B cell (primary cell): ENCODE data around the gene INAFM2. TPM values are rescaled to one million over a fixed set of nuclear protein-coding genes. Genes with fewer than 3 reads are reported as not detected.

ENCODE experiments used
- ATAC-seq: fragments of 200-7000 bp; cut with Tn5 transposase; one replicate; pipeline ENCODE4 v1.10.0; 2021; ENCODE audit warnings: low read depth, mild to moderate bottlenecking, moderate number of reproducible peaks, moderate library complexity
- CTCF ChIA-PET: fragments of 350-600 bp; sonication (Branson Sonifier 250); formaldehyde crosslinking; loops from one replicate; lab custom pipeline; 2021; ENCODE audit warnings: antibody characterized with exemption, inconsistent platforms; lab: Charles Lee
- POLR2A ChIA-PET: fragments of 350-600 bp; sonication (Branson Sonifier 250); formaldehyde crosslinking; loops from one replicate; lab custom pipeline; 2021; ENCODE audit warnings: antibody characterized with exemption; lab: Charles Lee
- DNase-seq: peaks from one replicate; pipeline ENCODE4 v3.0.0; 2013
- H2AFZ ChIP-seq: 2 replicates; pipeline ENCODE4 v1.6.1; 2012; ENCODE audit warnings: mild to moderate bottlenecking, low read depth, low read length; ENCODE audit not compliant: insufficient read depth, poor library complexity, severe bottlenecking
- H3K27ac ChIP-seq, 2 donors: 1 replicate in 1 of 2; 2 replicates in 1 of 2; pipeline ENCODE4 v1.5.1; 2012 to 2013; ENCODE audit warnings: low read length in 2 of 2, mild to moderate bottlenecking in 2 of 2, moderate library complexity in 1 of 2
- H3K27me3 ChIP-seq, 4 experiments: fragments of 200-600 bp in 1 of 4; sonication (generic) in 1 of 4; replicated peaks in 1 of 4; 1 replicate in 2 of 4; 2 replicates in 2 of 4; pipeline versions ENCODE4 v1.6.1 to v1.7.0; 2013 to 2016; ENCODE audit warnings: low read length in 3 of 4, mild to moderate bottlenecking in 2 of 4, mixed read lengths in 1 of 4, moderate library complexity in 1 of 4; ENCODE audit not compliant: insufficient read depth in 4 of 4, control insufficient read depth in 3 of 4; ENCODE audit errors: control extremely low read depth in 1 of 4
- H3K36me3 ChIP-seq, 2 experiments: replicated peaks in 1 of 2; 1 replicate in 1 of 2; 2 replicates in 1 of 2; pipeline versions ENCODE4 v1.6.1 to v1.7.1; 2013; ENCODE audit warnings: low read length in 1 of 2; ENCODE audit not compliant: insufficient read depth in 2 of 2, control insufficient read depth in 1 of 2; ENCODE audit errors: control extremely low read depth in 1 of 2, extremely low read depth in 1 of 2
- H3K4me1 ChIP-seq, 2 donors: fragments of 200-600 bp in 1 of 2; sonication (generic) in 1 of 2; 1 replicate in 1 of 2; 2 replicates in 1 of 2; pipeline versions ENCODE4 v1.5.1 to v1.6.1; 2013 to 2017; ENCODE audit warnings: low read length in 2 of 2; ENCODE audit not compliant: control insufficient read depth in 2 of 2, insufficient read depth in 2 of 2
- H3K4me2 ChIP-seq: replicated peaks from 2 replicates; pipeline ENCODE3; 2012; ENCODE audit warnings: mild to moderate bottlenecking, low read depth, low read length; ENCODE audit not compliant: poor library complexity, severe bottlenecking
- H3K4me3 ChIP-seq, 5 experiments: fragments of 200-600 bp in 1 of 5; sonication (generic) in 1 of 5; 1 replicate in 3 of 5; 2 replicates in 2 of 5; pipeline versions ENCODE4 v1.5.1 to v1.7.0; 2011 to 2016; ENCODE audit warnings: low read length in 4 of 5, mild to moderate bottlenecking in 4 of 5, low read depth in 2 of 5, control low read depth in 1 of 5, moderate library complexity in 1 of 5; ENCODE audit not compliant: insufficient read depth in 1 of 5; ENCODE audit errors: control extremely low read depth in 1 of 5, extremely low read depth in 1 of 5
- H3K79me2 ChIP-seq: fragments of 200-600 bp; sonication (generic); one replicate; pipeline ENCODE4 v1.6.0; 2016; ENCODE audit warnings: low read length; ENCODE audit not compliant: control insufficient read depth, insufficient read depth
- H3K9ac ChIP-seq: fragments of 200-600 bp; sonication (generic); 2 replicates; pipeline ENCODE4 v1.6.1; 2017; ENCODE audit warnings: mild to moderate bottlenecking, low read length, moderate library complexity
- H3K9me3 ChIP-seq, 3 donors: one replicate each; pipeline versions ENCODE4 v1.6.1 to v1.7.1; 2013; ENCODE audit warnings: low read length in 2 of 3; ENCODE audit not compliant: control insufficient read depth in 2 of 3, insufficient read depth in 1 of 3; ENCODE audit errors: control extremely low read depth in 1 of 3
- H4K20me1 ChIP-seq: 2 replicates; pipeline ENCODE4 v1.6.0; 2012; ENCODE audit warnings: mild to moderate bottlenecking, low read length; ENCODE audit not compliant: insufficient read depth, control insufficient read depth, poor library complexity, severe bottlenecking
- H3K27ac Mint-ChIP-seq: one replicate; pipeline ENCODE4 v1.8.0; 2021; ENCODE audit warnings: mixed read lengths
- H3K27me3 Mint-ChIP-seq: one replicate; pipeline ENCODE4 v1.8.0; 2021; ENCODE audit warnings: mixed read lengths
- H3K4me1 Mint-ChIP-seq: one replicate; pipeline ENCODE4 v1.8.0; 2021; ENCODE audit warnings: mixed read lengths
- H3K4me3 Mint-ChIP-seq: one replicate; pipeline ENCODE4 v1.8.0; 2021; ENCODE audit warnings: mixed read lengths
- H3K9me3 Mint-ChIP-seq: one replicate; pipeline ENCODE4 v1.8.0; 2022; ENCODE audit warnings: mixed read lengths; ENCODE audit not compliant: insufficient read depth
- EZH2 ChIP-seq: IDR thresholded peaks from 2 replicates; pipeline ENCODE4 v1.6.1; 2012; ENCODE audit warnings: borderline replicate concordance, low read depth, mild to moderate bottlenecking, moderate library complexity, low read length; ENCODE audit not compliant: insufficient read depth, poor library complexity, severe bottlenecking
- WGBS: methylation state at CpG from one replicate; pipeline ENCODE4 v1.1.5; 2013; ENCODE audit warnings: missing lambda C conversion rate; ENCODE audit not compliant: insufficient coverage; 5-methylcytosine and 5-hydroxymethylcytosine counted together
- intact Hi-C: fragments of 100-400 bp; cut with micrococcal nuclease; formaldehyde crosslinking; loops from one replicate; pipeline ENCODE4 v1.10.0; 2022
- polyA plus RNA-seq: library from polyadenylated mRNA; depleted of rRNA; stranded (reverse); fragments of >200 nt; gene quantifications from 2 replicates; pipeline ENCODE4 v1.2.3, GENCODE V29; 2012
- total RNA-seq, 2 donors: library from RNA; stranded (reverse); fragments of 120-200 nt in 1 of 2; gene quantifications; 1 replicate in 1 of 2; 2 replicates in 1 of 2; pipeline versions ENCODE4 v1.2.3 to v1.2.4, GENCODE V29; 2013 to 2022
- TF ChIP-seq, protein P1 (sequence below): fragments of 200-600 bp; IDR thresholded peaks from one replicate; pipeline ENCODE4 v1.8.0; 2022; ENCODE audit warnings: antibody characterized with exemption, mild to moderate bottlenecking

INAFM2 gene
- total and polyA plus RNA-seq, 2 donors (not counting 1 experiment from before 2014, with no cell fraction given), result 3.0 to 7.0 TPM

DNA sequence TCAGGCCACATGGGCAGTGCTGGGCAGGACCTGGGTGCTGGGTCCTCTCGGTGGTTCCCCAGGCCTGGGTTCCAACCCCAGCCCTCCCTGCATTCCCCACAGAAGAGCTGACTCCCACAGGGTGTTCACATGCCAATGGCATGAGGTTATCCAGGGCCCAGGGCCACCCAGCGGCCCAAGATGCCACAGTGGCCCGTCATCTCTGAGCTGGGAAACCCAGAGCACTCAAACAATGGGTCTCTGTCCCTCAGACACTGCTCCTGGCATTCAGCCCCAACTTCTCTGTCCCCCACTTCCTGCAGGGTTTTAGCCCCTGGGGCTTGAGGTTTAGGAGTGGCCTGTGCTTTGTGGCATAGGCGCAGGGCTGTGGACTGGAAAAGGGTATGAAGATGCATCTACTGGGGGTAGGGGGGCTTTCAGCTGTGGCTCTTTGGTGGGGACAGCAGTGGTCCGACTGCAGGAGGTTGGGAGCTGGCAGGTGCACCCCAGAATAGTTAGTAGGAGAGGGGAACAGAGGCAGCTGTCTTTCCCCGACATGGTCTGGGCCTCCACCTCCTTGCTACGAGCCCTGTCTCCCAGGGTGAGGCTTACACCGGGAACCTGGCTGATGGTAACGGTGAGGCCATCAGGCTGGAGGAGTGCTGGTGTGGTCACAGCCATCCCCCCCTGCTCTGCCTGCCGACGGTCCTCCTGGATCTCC is 15.6 kb downstream of the INAFM2 start:
- intact Hi-C loops, result loop anchor here (1.0 kb wide), 4 partner anchors 16 to 122 kb away; partner anchors contain the start of genes INAFM2 and PLCB2
- Mint-ChIP-seq H3K27me3 (peaks cover 4% of the 10 kb centered on the region), H3K4me1 (peaks cover 18% of the 10 kb centered on the region), H3K27ac (no peak overlapping the region), H3K9me3 (no peaks in the 10 kb centered on the region), H3K4me3 (no peak overlapping the region)
- ATAC-seq, result no peak
- no peak for DNase-seq
- Histone ChIP-seq H3K79me2 (no peaks in the 10 kb centered on the region), H3K36me3 (no peaks in the 10 kb centered on the region), H4K20me1 (no peaks in the 10 kb centered on the region), H2AFZ (no peak overlapping the region), H3K27ac (no peak overlapping the region), H3K9ac (no peak overlapping the region), H3K27me3 (peaks cover 0 to 12% (median 0%) of the 10 kb centered on the region in 4 experiments), H3K4me1 (peaks cover 13 to 23% of the 10 kb centered on the region in 2 donors), H3K4me2 (no peak overlapping the region), H3K4me3 (no peak overlapping the region), H3K9me3 (no peaks in the 10 kb centered on the region)
- ChIA-PET CTCF (interaction anchor here (0.6 to 15.0 kb wide), 19 partner anchors 12 to 653 kb away, joined by 3 to 382 read pairs (median 14); partner anchors contain the start of genes ANKRD63, INAFM2, IVD and PLCB2), POLR2A (interaction anchor here (0.6 to 0.7 kb wide), 2 partner anchors 24 to 28 kb away, joined by 3 to 6 read pairs; no protein-coding TSS in a partner anchor)
- 95% methylated on average over 11 of the region's 11 CpGs for WGBS
- TF ChIP-seq, protein P1, sequence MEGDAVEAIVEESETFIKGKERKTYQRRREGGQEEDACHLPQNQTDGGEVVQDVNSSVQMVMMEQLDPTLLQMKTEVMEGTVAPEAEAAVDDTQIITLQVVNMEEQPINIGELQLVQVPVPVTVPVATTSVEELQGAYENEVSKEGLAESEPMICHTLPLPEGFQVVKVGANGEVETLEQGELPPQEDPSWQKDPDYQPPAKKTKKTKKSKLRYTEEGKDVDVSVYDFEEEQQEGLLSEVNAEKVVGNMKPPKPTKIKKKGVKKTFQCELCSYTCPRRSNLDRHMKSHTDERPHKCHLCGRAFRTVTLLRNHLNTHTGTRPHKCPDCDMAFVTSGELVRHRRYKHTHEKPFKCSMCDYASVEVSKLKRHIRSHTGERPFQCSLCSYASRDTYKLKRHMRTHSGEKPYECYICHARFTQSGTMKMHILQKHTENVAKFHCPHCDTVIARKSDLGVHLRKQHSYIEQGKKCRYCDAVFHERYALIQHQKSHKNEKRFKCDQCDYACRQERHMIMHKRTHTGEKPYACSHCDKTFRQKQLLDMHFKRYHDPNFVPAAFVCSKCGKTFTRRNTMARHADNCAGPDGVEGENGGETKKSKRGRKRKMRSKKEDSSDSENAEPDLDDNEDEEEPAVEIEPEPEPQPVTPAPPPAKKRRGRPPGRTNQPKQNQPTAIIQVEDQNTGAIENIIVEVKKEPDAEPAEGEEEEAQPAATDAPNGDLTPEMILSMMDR, result no peak
- TF ChIP-seq EZH2, result no peak

DNA sequence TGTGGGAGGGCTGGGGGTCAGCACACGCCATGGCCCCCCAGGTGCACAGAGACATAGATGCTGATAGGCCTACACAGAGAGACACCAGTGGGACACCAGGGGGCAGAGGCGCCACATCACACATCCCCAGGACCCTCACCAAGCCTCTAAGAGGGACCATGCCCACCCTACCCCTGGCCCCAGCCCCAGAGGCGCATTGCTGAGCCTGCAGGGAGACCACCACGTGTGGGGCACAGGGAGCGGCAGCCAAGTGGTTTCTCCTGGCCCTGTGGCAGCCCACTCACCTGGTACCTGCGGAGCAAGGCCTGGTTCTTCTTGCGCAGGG is 16.1 kb downstream of the INAFM2 start:
- peaks cover 4% of the 10 kb centered on the region for H3K27me3 Mint-ChIP-seq
- no peak overlapping the region for H3K4me2 ChIP-seq
- no peak overlapping the region for H3K4me3 Mint-ChIP-seq
- H4K20me1 ChIP-seq, result no peaks in the 10 kb centered on the region
- H3K36me3 ChIP-seq, result no peaks in the 10 kb centered on the region
- WGBS, result 95% methylated on average over 7 of the region's 7 CpGs
- H2AFZ ChIP-seq, result no peak overlapping the region
- ChIA-PET POLR2A (interaction anchor here (0.6 kb wide), 1 partner anchor 23 kb away, joined by 6 read pairs; no protein-coding TSS in a partner anchor), CTCF (interaction anchor here (0.6 to 15.0 kb wide), 9 partner anchors 12 to 124 kb away, joined by 4 to 382 read pairs (median 134); partner anchors contain the start of genes INAFM2 and PLCB2)
- peaks cover 8 to 18% of the 10 kb centered on the region in 2 donors for H3K4me1 ChIP-seq
- no peak overlapping the region for H3K27ac ChIP-seq
- H3K27ac Mint-ChIP-seq, result no peak overlapping the region
- H3K9me3 ChIP-seq, result no peaks in the 10 kb centered on the region
- DNase-seq (no peak), ATAC-seq (no peak)
- TF ChIP-seq, protein P1, result no peak
- no peak for TF ChIP-seq EZH2
- H3K4me1 Mint-ChIP-seq, result peaks cover 13% of the 10 kb centered on the region
- no peak overlapping the region for H3K4me3 ChIP-seq
- H3K9me3 Mint-ChIP-seq, result no peaks in the 10 kb centered on the region
- intact Hi-C loops, result no loop called here
- H3K79me2 ChIP-seq, result no peaks in the 10 kb centered on the region
- H3K9ac ChIP-seq, result no peak overlapping the region
- peaks cover 0 to 12% (median 0%) of the 10 kb centered on the region in 4 experiments for H3K27me3 ChIP-seq
